Thyroid gland (tissue), 4 donors: ENCODE results near the gene SPRTN. TPM values are rescaled to one million over a fixed set of nuclear protein-coding genes. Genes with fewer than 3 reads are reported as not detected.

ENCODE experiments used
- DNase-seq, 2 donors: peaks; one replicate each; pipeline ENCODE4 v3.0.0-alpha.2; 2019
- H3K27ac ChIP-seq, 3 donors: fragments of 200-600 bp; sonication (generic); 1 replicate in 2 of 3; 2 replicates in 1 of 3; pipeline ENCODE4 v1.5.1; 2016 to 2019; ENCODE audit warnings: mild to moderate bottlenecking in 1 of 3, moderate library complexity in 1 of 3
- H3K27me3 ChIP-seq: fragments of 200-600 bp; sonication (generic); one replicate; pipeline ENCODE4 v1.5.1; 2019
- H3K36me3 ChIP-seq, 2 donors: fragments of 200-600 bp; sonication (generic); one replicate each; pipeline ENCODE4 v1.5.1; 2016 to 2019
- H3K4me1 ChIP-seq, 2 donors: fragments of 200-600 bp; sonication (generic); one replicate each; pipeline ENCODE4 v1.5.1; 2017 to 2019
- H3K4me3 ChIP-seq, 3 donors: fragments of 200-600 bp; sonication (generic); replicated peaks in 1 of 3; 1 replicate in 2 of 3; 2 replicates in 1 of 3; pipeline ENCODE4 v1.5.1; 2016; ENCODE audit warnings: mild to moderate bottlenecking in 1 of 3
- H3K9me3 ChIP-seq: fragments of 200-600 bp; sonication (generic); one replicate; pipeline ENCODE4 v1.5.1; 2017
- CTCF ChIP-seq, 6 experiments: fragments of 200-600 bp in 3 of 6; fragments of 450-650 bp in 3 of 6; sonication (generic) in 3 of 6; IDR thresholded peaks; one replicate each; pipeline ENCODE4 v1.5.1; 2016 to 2019; ENCODE audit warnings: antibody characterized with exemption in 6 of 6, mild to moderate bottlenecking in 2 of 6, inconsistent platforms in 1 of 6, moderate library complexity in 1 of 6
- POLR2A ChIP-seq, 2 donors: fragments of 450-650 bp; IDR thresholded peaks; one replicate each; pipeline ENCODE4 v1.6.1; 2017; ENCODE audit warnings: antibody characterized with exemption in 2 of 2, mild to moderate bottlenecking in 2 of 2, moderate library complexity in 1 of 2
- whole genome bisulfite sequencing, 2 donors: methylation state at CpG; one replicate each; pipeline ENCODE4 v1.1.5; 2017; 5-methylcytosine and 5-hydroxymethylcytosine counted together
- intact Hi-C: fragments of 100-400 bp; cut with DNase I; formaldehyde crosslinking; loops from one replicate; pipeline ENCODE4 v1.15.1; 2023
- total RNA-seq, 4 donors: library from RNA; depleted of rRNA; stranded (reverse); fragments of >200 nt; gene quantifications; one replicate each; pipeline ENCODE4 v1.2.3, GENCODE V29; 2016

The SPRTN gene
- total RNA-seq, 4 donors from 2014 or later, result 11.0 to 28.9 (median 21.9) TPM

GRCh38 chr1:231334952-231335351 is 3.1 kb upstream of the SPRTN start:
- H3K9me3 ChIP-seq, result no peaks in the 10 kb centered on the region
- 90 to 92% methylated on average over 6 of the region's 6 CpGs for WGBS, 2 donors
- no peak for TF ChIP-seq POLR2A (IDR thresholded peaks at IDR 0.05)
- no peak for TF ChIP-seq CTCF (IDR thresholded peaks at IDR 0.05)
- intact Hi-C loops, result loop anchor here (10.0 kb wide), 1 partner anchor 100 kb away; no protein-coding TSS in a partner anchor
- no peak for DNase-seq
- H3K36me3 ChIP-seq, result no peaks in the 10 kb centered on the region
- no peaks in the 10 kb centered on the region for H3K27me3 ChIP-seq
- H3K27ac ChIP-seq, result no peak overlapping the region
- peaks cover 43 to 45% of the 10 kb centered on the region in 2 donors for H3K4me1 ChIP-seq
- H3K4me3 ChIP-seq, result peak overlapping the region in 1 of 3 donors; percentile 2

- Histone ChIP-seq H3K36me3 (no peaks in the 10 kb centered on the region), H3K4me3 (peak overlapping the region in 2 of 3 donors; percentile 62 to 67), H3K9me3 (no peaks in the 10 kb centered on the region), H3K4me1 (peaks cover 43 to 45% of the 10 kb centered on the region in 2 donors), H3K27me3 (no peaks in the 10 kb centered on the region), H3K27ac (no peak overlapping the region)
- 63 to 74% methylated on average over 21 of the region's 21 CpGs for WGBS, 2 donors
- DNase-seq, result no peak
- intact Hi-C loops, result loop anchor here (10.0 kb wide), 1 partner anchor 101 kb away; no protein-coding TSS in a partner anchor
- TF ChIP-seq CTCF (IDR thresholded peaks at IDR 0.05) (no peak), POLR2A (IDR thresholded peaks at IDR 0.05) (no peak)
Observed at GRCh38 chr1:231335663-231336602, 2.2 kb upstream of the SPRTN start.

GRCh38 chr1:231337043-231337471 is 1.0 kb upstream of the SPRTN start:
- peak overlapping the region; percentile 61 to 67 (median 62) for H3K4me3 ChIP-seq
- H3K4me1 ChIP-seq, result peaks cover 43 to 45% of the 10 kb centered on the region in 2 donors
- H3K36me3 ChIP-seq, result no peaks in the 10 kb centered on the region
- H3K27ac ChIP-seq, result peak overlapping the region; percentile 65 to 95 (median 90)
- no peaks in the 10 kb centered on the region for H3K9me3 ChIP-seq
- intact Hi-C loops, result loop anchor here (10.0 kb wide), 1 partner anchor 102 kb away; no protein-coding TSS in a partner anchor
- DNase-seq, result peak in 1 of 2 donors; percentile 12
- TF ChIP-seq CTCF (IDR thresholded peaks at IDR 0.05) (no peak), POLR2A (IDR thresholded peaks at IDR 0.05) (no peak)
- no peaks in the 10 kb centered on the region for H3K27me3 ChIP-seq
- 0 to 2% methylated on average over 4 to 21 of the region's 32 CpGs for WGBS, 2 donors

- peak within 1 kb of the TSS; percentile 61 to 94 (median 67) for H3K4me3 ChIP-seq
- H3K9me3 ChIP-seq, result no peaks in the 10 kb centered on the region
- peak; percentile 94 to 97 for DNase-seq
- WGBS, 2 donors, result 0 to 1% methylated on average over 11 to 50 of the region's 74 CpGs
- peaks cover 43 to 45% of the 10 kb centered on the region in 2 donors for H3K4me1 ChIP-seq
- TF ChIP-seq CTCF (IDR thresholded peaks at IDR 0.05) (no peak), POLR2A (IDR thresholded peaks at IDR 0.05) (peak; percentile 30 to 89)
- H3K27ac ChIP-seq, result peak within 1 kb of the TSS; percentile 76 to 95 (median 90)
- H3K36me3 ChIP-seq, result no peaks in the 10 kb centered on the region
- intact Hi-C loops, result loop anchor here (10.0 kb wide), 1 partner anchor 103 kb away; no protein-coding TSS in a partner anchor
- H3K27me3 ChIP-seq, result no peaks in the 10 kb centered on the region
Observed at GRCh38 chr1:231337472-231338269, 422 bp upstream of the SPRTN start, which contains the start of gene EXOC8. TSS of gene EXOC8 (minus strand) at chr1:231337852. CDS start at chr1:231337745, 107 bp downstream.
